Vagina (tissue), 2 donors: Measurements from ENCODE around the gene CUX1.
"Not testable (repeated sequence)": the region's sequence is repeated elsewhere in the genome, so short reads cannot be mapped to it uniquely, and the experiment has no call there.

ENCODE experiments used
- CTCF ChIP-seq, 3 experiments: fragments of 450-650 bp in 2 of 3; fragments of 200-600 bp in 1 of 3; sonication (generic) in 1 of 3; IDR thresholded peaks; one replicate each; pipeline ENCODE4 v1.5.1; 2017 to 2019; ENCODE audit warnings: antibody characterized with exemption in 3 of 3, mild to moderate bottlenecking in 2 of 3, moderate library complexity in 2 of 3
- POLR2A ChIP-seq, 2 donors: fragments of 450-650 bp; IDR thresholded peaks; one replicate each; pipeline ENCODE4 v1.6.1; 2017; ENCODE audit warnings: antibody characterized with exemption in 2 of 2, mild to moderate bottlenecking in 2 of 2, moderate library complexity in 2 of 2

GRCh38 chr7:101867681-101868080, 50.3 kb downstream of the CUX1 start:
- TF ChIP-seq POLR2A, CTCF (IDR thresholded peaks at IDR 0.05): not testable (repeated sequence)
